ENCODE data around the gene BLTP2. TPM values are rescaled to one million over a fixed set of nuclear protein-coding genes. Genes with fewer than 3 reads are reported as not detected.
A peak's percentile ranks its signal among the peaks of the same experiment; 100 is the strongest.

Gene BLTP2
- total RNA-seq, result 162 and 182 TPM in 2 replicates

DNA sequence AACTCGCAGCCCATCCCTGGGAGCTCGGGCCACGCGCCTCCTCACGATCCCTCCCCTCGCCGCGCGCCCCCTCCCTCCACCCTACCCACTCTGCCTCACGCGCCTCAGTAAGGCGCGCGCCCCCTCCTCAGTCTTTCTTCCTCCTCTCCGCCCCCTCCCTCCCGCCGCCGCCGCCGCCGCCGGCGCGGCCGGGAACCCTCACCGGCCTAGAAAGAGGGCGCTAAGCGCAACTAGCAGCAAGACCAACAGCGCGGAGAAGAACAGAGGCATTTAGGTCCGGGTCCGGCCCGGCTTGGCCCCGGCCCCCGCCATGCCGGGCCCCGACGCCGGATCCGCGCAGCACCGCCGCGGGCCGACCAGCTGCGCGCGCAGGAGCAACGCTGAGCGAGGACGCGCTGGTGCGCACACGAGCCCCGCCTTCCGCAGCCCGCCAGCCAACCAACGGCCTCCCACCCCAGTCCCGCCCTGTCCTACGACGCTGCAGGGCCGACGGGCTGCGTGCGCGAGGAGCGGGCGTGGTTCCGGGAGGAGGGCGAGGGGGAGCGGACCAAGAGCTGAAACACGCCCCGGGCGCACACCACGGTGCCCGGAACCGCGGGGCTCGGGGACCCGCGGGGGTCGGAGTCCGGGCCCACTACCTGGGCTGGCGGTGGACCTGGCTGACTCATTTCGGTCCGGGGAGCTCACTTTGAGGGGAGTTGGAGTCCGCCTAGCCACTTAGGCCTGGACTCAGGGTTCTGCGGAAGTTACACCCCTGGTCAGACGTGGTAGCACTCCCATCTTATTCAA lies at the start of gene BLTP2:
TSS of gene BLTP2 (minus strand) at position 372 of the 789 bp plus-strand sequence. CDS start at position 270, 102 bp downstream.
- Mint-ChIP-seq H3K9me3 (no peaks in the 10 kb centered on the region), H3K4me1 (peaks cover 40% of the 10 kb centered on the region), H3K27ac (peak within 1 kb of the TSS; percentile 91), H3K36me3 (ENCODE audit: low read depth) (peaks cover 55% of the 10 kb centered on the region), H3K4me3 (peak within 1 kb of the TSS; percentile 97), H3K27me3 (no peaks in the 10 kb centered on the region)
- TF ChIP-seq, protein P1, sequence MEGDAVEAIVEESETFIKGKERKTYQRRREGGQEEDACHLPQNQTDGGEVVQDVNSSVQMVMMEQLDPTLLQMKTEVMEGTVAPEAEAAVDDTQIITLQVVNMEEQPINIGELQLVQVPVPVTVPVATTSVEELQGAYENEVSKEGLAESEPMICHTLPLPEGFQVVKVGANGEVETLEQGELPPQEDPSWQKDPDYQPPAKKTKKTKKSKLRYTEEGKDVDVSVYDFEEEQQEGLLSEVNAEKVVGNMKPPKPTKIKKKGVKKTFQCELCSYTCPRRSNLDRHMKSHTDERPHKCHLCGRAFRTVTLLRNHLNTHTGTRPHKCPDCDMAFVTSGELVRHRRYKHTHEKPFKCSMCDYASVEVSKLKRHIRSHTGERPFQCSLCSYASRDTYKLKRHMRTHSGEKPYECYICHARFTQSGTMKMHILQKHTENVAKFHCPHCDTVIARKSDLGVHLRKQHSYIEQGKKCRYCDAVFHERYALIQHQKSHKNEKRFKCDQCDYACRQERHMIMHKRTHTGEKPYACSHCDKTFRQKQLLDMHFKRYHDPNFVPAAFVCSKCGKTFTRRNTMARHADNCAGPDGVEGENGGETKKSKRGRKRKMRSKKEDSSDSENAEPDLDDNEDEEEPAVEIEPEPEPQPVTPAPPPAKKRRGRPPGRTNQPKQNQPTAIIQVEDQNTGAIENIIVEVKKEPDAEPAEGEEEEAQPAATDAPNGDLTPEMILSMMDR (IDR thresholded peaks at IDR 0.05), result no peak
- DNase-seq, result peak; percentile 91
- ChIA-PET POLR2A (interaction anchor here (0.6 to 5.1 kb wide), 26 partner anchors 9 to 495 kb away, joined by 3 to 100 read pairs (median 8); partner anchors contain the start of genes ALDOC, DHRS13, FAM222B and IFT20), CTCF (interaction anchor here (1.2 to 2.0 kb wide), 8 partner anchors 11 to 472 kb away, joined by 3 to 10 read pairs (median 6); partner anchors contain the start of genes SDF2 and SUPT6H)
- intact Hi-C loops (cut with micrococcal nuclease), result loop anchor here (1.0 to 2.0 kb wide), 8 partner anchors 17 to 307 kb away; partner anchors contain the start of genes ALDOC, RPL23A, SPAG5 and SUPT6H
- peak; percentile 97 for ATAC-seq (ENCODE audit: low read depth)

DNA sequence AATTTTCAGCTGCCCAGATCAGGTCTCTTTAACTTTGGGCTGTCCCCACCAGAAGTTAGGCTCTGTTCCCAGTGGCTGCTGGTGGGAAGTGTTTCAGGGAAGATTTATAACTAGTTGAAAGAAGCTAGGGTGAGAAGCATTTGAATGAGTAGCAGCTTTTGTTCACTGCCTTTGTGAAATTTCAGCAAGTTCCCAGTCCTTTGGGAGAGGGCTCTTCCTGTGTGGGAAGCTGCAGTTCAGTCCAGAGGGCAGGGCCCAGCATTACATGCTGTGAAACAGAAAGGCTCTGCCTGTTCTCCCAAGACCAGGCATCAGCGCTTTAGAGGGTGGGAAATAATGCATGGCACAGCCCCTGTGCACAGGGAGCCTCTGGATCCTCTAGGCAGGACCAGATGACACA lies 48.9 kb upstream of the BLTP2 start:
- TF ChIP-seq, protein P1 (IDR thresholded peaks at IDR 0.05), result no peak
- ChIA-PET POLR2A (no interaction called here), CTCF (interaction anchor here (2.1 kb wide), 1 partner anchor 47 kb away, joined by 5 read pairs; no protein-coding TSS in a partner anchor)
- intact Hi-C loops (cut with micrococcal nuclease), result no loop called here
- H3K27ac Mint-ChIP-seq, result no peak overlapping the region
- no peak for DNase-seq
- no peaks in the 10 kb centered on the region for H3K9me3 Mint-ChIP-seq
- H3K27me3 Mint-ChIP-seq, result no peaks in the 10 kb centered on the region
- ATAC-seq (ENCODE audit: low read depth), result no peak
- H3K36me3 Mint-ChIP-seq (ENCODE audit: low read depth), result peaks cover 89% of the 10 kb centered on the region
- no peak overlapping the region for H3K4me3 Mint-ChIP-seq
- H3K4me1 Mint-ChIP-seq, result no peaks in the 10 kb centered on the region

DNA sequence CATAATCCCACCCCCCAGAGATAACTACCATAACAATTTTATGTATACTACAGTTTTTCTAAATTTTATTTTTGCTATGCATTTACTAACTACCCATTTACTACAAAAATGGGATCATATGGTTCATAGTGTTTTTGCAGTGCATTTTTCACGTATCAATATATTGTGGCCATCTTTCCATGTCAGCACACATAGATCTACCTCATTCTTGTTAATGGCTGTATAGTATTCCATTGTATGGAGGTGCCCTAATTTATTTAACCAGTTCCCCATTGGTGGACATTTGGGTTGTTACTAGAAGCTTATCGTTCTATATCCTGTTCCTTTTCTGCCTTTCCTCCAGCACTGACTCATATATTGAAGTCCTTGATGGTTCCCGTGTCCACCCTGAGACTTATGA lies 44.1 kb upstream of the BLTP2 start:
- CTCF ChIA-PET, result no interaction called here
- POLR2A ChIA-PET, result interaction anchor here (0.6 kb wide), 1 partner anchor 22 kb away, joined by 9 read pairs; no protein-coding TSS in a partner anchor
- ATAC-seq (ENCODE audit: low read depth) (no peak), DNase-seq (no peak)
- intact Hi-C loops (cut with micrococcal nuclease), result no loop called here
- TF ChIP-seq, protein P1 (IDR thresholded peaks at IDR 0.05), result no peak
- Mint-ChIP-seq H3K27ac (no peak overlapping the region), H3K36me3 (ENCODE audit: low read depth) (peaks cover 90% of the 10 kb centered on the region), H3K4me3 (no peak overlapping the region), H3K27me3 (no peaks in the 10 kb centered on the region), H3K9me3 (no peaks in the 10 kb centered on the region), H3K4me1 (no peaks in the 10 kb centered on the region)

DNA sequence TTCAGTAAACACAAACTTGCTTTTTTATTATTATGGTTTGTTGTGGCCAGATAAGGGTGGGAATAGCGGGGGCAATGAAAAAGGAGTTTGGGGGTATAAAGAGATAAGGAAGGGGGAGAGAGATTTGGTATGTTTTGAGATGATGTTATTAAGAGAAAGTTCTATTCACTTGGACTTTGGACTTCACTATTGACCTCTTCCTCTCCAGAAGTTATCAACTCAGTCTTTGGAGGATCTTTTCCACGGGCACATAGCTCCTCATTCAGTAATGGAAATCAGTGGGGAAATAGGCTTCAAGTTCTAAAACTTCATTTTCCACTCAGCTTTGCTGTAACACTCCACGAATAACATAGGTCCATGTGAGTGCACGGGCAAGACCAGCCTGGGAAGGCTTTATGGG lies 43.5 kb upstream of the BLTP2 start:
- H3K27me3 Mint-ChIP-seq, result no peaks in the 10 kb centered on the region
- ChIA-PET CTCF (no interaction called here), POLR2A (interaction anchor here (0.6 kb wide), 1 partner anchor 22 kb away, joined by 9 read pairs; no protein-coding TSS in a partner anchor)
- no peak overlapping the region for H3K4me3 Mint-ChIP-seq
- H3K9me3 Mint-ChIP-seq, result no peaks in the 10 kb centered on the region
- DNase-seq, result no peak
- intact Hi-C loops (cut with micrococcal nuclease), result no loop called here
- H3K36me3 Mint-ChIP-seq (ENCODE audit: low read depth), result peaks cover 89% of the 10 kb centered on the region
- TF ChIP-seq, protein P1 (IDR thresholded peaks at IDR 0.05), result no peak
- no peaks in the 10 kb centered on the region for H3K4me1 Mint-ChIP-seq
- ATAC-seq (ENCODE audit: low read depth), result no peak
- H3K27ac Mint-ChIP-seq, result no peak overlapping the region

DNA sequence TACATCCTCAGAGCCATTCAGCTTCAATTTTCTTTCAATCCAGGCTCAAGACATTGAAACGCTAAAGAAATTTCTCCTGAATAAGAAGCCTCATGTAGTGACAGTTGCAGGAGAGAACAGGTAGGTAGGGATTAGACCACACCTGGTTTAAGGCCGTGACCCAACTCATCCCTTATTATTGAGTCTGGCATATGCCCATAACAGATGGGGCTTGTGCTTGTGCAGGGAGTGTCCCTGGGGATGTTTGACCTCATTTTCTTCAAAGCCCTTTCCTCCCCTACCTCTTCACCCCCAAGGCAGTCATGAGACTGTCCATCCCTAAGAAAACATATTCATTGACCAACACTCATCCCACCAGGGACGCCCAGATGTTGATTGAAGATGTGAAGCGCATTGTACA lies 41.3 kb upstream of the BLTP2 start:
- Mint-ChIP-seq H3K27me3 (no peaks in the 10 kb centered on the region), H3K27ac (no peak overlapping the region), H3K36me3 (ENCODE audit: low read depth) (peaks cover 98% of the 10 kb centered on the region), H3K9me3 (no peaks in the 10 kb centered on the region), H3K4me3 (no peak overlapping the region), H3K4me1 (no peaks in the 10 kb centered on the region)
- POLR2A ChIA-PET, result no interaction called here
- intact Hi-C loops (cut with micrococcal nuclease), result no loop called here
- CTCF ChIA-PET, result interaction anchor here (0.6 kb wide), 1 partner anchor 38 kb away, joined by 3 read pairs; no protein-coding TSS in a partner anchor
- DNase-seq (no peak), ATAC-seq (ENCODE audit: low read depth) (no peak)
- TF ChIP-seq, protein P1 (IDR thresholded peaks at IDR 0.05), result no peak

Measured in activated B cell treated with CpG ODN at 0.5 μM for 24 hours (primary cell).